Activated CD8-positive, alpha-beta memory T cell treated with anti-CD3 and anti-CD28 coated beads for 4 hours (primary cell): ENCODE data around the gene ADAMTS4.
A peak's percentile ranks its signal among the peaks of the same experiment; 100 is the strongest.
"Not testable (repeated sequence)": the region's sequence is repeated elsewhere in the genome, so short reads cannot be mapped to it uniquely, and the experiment has no call there.

Experiments used
- DNase-seq, 2 donors: peaks; one replicate each; pipeline ENCODE4 v3.0.0-alpha.2; 2020; ENCODE audit warnings: low read depth in 2 of 2

The ADAMTS4 gene

DNA sequence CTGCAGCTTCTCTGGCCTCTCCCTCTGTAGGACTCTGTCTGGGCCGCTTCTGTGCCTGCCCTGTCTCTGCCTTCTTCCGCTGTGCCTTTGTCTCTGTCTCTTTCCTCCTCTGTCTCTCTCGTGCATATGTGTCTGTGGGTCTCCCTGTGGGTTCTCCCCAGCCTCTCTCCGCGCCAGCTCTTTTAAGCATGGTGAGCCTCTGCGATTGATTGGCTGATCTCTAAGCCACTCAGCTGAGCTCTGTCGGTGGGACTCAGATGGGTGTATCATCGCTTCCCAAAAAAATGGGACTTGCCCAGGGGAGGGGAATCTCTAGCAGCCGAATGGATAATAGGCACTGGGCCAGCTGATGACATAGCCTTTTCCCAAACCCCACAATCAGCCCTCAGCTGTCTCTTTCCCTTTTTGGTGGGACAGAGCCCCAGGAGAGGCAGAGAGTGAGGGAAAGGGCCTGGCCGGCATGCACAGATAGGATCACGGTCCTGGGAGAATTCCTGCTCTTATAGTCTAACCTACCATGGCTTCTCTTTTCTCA lies at the start of gene ADAMTS4:
TSS of gene ADAMTS4 (minus strand) at position 158 of the 535 bp plus-strand sequence. CDS start 427 bp downstream, outside the sequence.
- no peak for DNase-seq

DNA sequence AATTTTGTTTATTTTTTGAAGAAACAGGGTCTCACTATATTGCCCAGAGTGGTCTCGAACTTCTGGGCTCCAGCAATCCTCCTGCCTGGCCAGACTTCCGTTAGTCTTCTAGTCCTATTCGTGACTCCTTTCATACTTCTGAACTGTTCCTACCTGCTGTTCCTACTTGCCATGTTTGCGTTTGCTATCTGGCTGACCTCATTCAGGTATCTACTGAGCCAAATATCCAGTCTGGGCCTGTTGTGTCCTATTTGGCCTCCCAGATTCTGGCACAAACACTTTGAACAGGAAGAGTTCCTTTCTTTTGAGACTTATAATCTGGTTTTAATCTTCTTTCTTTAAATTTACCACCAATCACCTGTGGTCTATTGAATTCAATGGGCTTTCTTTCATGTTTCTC lies 46.0 kb upstream of the ADAMTS4 start:
- DNase-seq, result no peak

GRCh38 chr1:161242313-161242712 lies 43.5 kb upstream of the ADAMTS4 start:
- DNase-seq, result no peak

DNA sequence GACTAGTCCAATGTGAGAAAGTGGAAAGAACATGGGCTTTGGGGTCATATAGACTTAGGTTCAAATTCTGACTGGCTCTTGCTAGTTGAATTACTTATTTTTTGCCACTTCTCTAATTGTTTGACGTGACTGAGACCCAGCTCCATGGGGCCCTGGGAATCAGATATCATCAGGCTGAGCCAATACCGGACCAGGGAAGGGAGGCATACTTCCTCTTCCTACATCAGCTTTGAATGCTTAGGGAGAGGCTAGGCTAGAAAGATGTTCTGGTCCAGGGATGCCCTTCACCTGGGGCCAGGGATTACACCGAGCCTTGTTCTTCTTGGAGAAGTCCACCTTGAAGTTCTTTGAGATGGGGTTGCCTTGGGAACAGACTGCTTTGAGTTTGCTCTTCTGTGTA lies 42.8 kb upstream of the ADAMTS4 start:
- DNase-seq, result no peak

DNA sequence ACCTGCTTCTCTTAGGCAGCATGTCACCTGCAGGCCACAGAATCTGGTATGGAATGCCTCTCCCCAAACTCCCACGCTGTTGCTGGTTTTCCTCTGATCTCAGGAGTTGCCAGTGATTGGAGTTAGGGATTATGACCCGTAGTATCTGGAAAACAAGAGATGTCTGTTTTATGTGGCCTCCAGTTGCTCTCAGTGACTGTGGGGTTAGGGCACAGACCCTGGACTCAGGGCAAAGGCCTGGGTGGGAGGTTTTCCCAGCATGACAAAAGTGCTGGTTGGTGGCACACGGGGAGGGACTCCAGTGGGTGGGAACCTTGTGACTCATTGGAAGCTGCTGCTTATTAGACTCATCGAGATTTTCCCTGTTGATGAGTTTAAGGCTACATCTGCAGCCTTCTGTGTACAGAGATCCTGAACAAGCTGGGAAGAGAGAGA lies 39.2 kb upstream of the ADAMTS4 start, which contains the start of gene NR1I3:
TSS of gene NR1I3 (minus strand) at position 165 of the 435 bp plus-strand sequence. CDS start 1,638 bp downstream, outside the sequence.
- no peak for DNase-seq

- DNase-seq, result no peak
Measured at GRCh38 chr1:161235957-161236775, 37.3 kb upstream of the ADAMTS4 start.

- DNase-seq, result no peak
Measured at GRCh38 chr1:161233102-161233501, 34.2 kb upstream of the ADAMTS4 start.

DNA sequence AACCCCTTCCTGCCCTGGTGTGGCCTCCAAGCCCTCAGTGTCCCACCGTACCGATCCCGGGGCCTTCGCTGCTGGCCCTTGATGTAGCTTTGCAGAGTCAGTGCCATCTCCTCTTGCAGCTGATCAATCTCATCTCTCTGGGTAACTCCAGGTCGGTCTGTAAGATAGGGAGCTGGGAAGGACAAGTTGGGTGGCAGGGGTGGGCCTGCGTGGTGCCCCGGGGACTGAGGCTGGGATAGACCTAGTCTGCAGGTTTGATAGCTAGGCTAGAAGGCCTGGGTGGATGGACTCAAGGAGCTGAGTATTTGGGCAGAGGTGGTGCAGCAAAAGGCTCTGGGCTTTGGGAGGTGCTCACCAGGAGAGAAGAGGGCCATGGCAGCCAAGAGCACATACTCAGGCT lies 31.9 kb upstream of the ADAMTS4 start:
- no peak for DNase-seq

- no peak for DNase-seq
Measured at GRCh38 chr1:161229896-161230295, 31.0 kb upstream of the ADAMTS4 start.

DNA sequence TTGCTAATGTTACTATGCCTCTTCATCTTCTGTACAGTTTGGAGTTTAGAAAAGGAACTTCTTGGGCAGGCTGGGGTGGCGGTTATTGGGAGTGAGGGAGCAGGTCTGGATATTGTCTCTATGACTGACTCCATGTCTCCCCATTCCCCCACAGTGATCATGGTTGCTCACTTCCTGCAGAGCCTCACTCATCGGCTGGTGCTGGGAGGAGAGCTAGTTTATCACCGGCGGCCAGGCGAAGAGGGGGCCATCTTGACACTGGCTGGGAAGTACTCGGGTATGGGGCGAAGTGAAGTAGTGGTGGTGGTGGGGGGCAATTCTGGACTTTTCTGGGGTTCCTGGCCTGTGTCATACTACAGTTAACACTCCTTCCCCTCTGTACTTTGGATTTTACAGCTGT lies 29.2 kb upstream of the ADAMTS4 start:
- DNase-seq, result no peak

GRCh38 chr1:161227196-161227871 lies 28.5 kb upstream of the ADAMTS4 start:
- peak; percentile 78 to 79 for DNase-seq

DNA sequence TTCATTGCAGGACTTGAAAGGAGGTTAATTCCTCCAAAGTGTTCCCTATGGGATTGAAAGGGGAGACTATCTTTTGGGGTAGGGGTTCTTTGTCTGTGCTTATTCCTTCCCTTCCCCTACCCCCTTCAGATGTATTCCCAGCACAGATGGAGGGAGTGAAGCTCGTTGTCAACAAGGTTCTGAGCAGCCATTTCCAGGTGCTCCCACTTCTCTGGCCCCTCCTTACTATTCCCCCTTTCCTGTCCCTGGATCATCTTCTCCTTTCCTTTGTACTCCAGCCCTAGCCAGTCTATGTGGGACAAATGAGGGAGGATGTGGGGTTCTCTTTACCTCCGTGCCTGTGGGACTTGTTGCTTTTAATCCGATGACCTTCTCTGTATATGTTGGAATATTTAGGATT lies 27.9 kb upstream of the ADAMTS4 start:
- DNase-seq, result no peak

DNA sequence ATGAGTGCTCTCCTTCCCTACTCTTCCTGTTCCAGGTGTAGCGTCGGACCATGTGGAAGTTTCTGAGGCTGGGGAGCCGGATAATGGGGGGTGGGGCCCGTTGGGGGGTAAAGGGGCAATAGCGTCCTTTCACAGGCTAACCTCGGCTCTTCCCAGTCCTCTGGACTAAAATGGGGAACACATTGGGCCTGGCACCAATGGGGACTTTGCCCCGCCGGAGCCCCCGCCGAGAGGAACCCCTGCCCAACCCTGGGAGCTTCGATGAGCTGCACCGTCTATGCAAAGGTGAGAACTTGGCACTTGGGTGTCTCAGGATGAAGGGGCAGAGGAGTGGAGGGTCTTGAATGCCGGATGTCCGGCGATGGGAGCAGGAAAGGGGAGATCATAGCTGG lies 27.5 kb upstream of the ADAMTS4 start:
- no peak for DNase-seq

DNA sequence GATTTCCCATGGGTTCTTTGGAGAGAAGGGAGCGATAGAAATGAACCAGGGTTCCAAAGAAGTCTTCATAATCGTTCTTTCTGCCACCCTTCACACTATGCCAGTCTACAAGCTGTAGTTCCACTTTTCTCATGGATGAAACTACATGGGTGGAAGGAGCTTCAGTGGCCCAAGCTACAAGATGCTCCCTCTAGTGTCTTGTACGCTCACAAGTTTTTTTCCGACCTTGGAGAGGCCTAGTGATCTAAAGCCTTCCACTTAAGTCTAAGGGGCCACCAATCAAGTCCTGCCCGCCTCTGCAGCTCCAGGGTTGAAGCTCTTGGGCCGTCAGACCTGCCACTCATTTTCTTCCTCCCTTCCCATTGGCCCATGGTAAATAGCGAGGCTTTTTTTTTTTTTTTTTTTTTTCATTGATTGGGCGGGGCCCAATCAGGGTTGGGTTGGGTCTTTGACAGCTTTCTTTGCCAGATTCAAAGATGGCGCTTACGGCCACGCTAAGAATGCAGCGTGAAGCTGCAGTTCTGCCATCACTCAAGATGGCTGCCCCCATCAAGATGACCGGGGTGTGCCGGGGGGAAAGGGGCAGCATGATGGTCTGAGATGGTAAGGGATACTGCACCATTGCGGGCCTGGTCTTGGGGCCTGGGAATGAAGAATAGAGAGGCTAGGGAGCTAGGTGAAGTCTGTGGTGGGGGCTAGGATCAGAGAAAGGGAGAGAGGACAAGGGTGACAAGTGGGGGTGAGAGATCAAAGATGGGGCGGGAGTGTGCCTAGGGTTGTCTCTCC lies 26.9 kb upstream of the ADAMTS4 start, which contains the start of gene TOMM40L:
TSS of gene TOMM40L (plus strand) at position 527 of the 786 bp plus-strand sequence. CDS start 430 bp downstream, outside the sequence.
- peak; percentile 72 to 86 for DNase-seq

DNA sequence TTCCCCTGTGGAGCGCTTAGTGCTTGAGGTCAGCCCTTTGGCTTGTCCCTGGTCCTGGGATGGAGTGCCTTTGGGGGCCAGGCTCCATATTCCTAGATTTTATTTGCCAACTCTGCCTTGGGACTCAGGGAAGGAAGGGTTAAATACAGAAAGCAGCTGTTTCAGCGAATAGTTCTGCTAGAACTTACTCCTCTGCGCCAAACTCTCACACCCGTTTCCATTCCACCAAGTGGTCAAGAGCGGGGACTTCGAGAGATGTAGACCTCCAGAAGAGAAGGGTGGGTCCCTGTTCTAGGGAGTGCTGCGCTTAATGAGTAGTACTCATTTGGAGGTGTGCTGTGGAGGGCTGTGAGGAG lies 26.3 kb upstream of the ADAMTS4 start:
- no peak for DNase-seq

DNA sequence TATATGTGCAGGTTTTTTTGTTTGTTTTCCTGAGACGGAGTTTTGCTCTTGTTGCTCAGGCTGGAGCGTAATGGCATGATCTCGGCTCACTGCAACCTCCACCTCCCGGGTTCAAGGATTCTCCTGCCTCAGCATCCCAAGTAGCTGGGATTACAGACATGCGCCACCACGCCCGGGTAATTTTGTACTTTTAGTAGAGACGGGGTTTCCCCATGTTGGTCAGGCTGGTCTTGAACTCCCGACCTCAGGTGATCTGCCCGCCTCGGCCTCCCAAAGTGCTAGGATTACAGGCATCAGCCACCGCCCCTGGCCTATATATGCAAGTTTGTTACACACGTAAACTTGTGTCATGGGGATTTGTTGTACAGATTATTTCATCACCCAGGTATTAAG lies 25.8 kb upstream of the ADAMTS4 start:
- not testable (repeated sequence) for DNase-seq

GRCh38 chr1:161223805-161224694 lies 25.2 kb upstream of the ADAMTS4 start:
- DNase-seq, result no peak

GRCh38 chr1:161222175-161223019 lies 23.5 kb upstream of the ADAMTS4 start:
- DNase-seq, result no peak

DNA sequence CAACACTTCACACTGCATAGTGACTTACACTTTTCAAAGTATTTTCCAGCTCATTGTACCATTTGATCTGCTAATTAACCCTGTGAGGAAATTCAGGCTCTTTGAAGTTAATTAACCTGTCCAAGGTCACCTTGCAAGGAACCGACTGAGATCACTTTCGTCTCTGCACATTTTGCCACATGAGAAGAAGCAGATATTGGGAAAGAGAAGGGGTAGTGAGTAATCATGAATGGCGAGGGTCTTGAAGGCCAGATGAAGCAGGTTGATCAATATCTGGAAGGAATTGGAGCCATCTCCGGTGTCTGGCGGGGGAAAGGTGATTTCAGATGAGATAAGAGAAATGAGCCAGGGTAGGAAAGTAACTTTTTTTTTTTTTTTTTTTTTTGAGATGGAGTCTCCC lies 21.1 kb upstream of the ADAMTS4 start:
- no peak for DNase-seq
